Measurements from ENCODE around the gene ITGA8. TPM values are rescaled to one million over a fixed set of nuclear protein-coding genes. Genes with fewer than 3 reads are reported as not detected.

ITGA8 gene
- total and polyA plus RNA-seq, 10 donors: 1.7 to 60.3 (median 32.9) TPM

- Histone ChIP-seq H3K4me1 (peaks cover 0 to 9% (median 0%) of the 10 kb centered on the region in 6 donors), H3K4me3 (no peak overlapping the region), H3K27ac (peak overlapping the region in 5 of 8 donors; percentile 1 to 55 (median 28)), H3K9me3 (no peaks in the 10 kb centered on the region), H3K27me3 (replicated peaks in 1 of 7) (peaks cover 0 to 6% (median 0%) of the 10 kb centered on the region in 7 donors), H3K36me3 (no peaks in the 10 kb centered on the region)
- intact Hi-C loops (cut with DNase I; ENCODE audit: low total_unique reads): no loop called here
- 75 to 84% (median 81%) methylated on average over 14 of the region's 14 CpGs for WGBS, 5 donors
- TF ChIP-seq POLR2A (IDR thresholded peaks at IDR 0.05) (no peak), POLR2AphosphoS5 (IDR thresholded peaks at IDR 0.05) (peak in 1 of 3 donors; percentile 10)
- DNase-seq: no peak
These were observed 236.3 kb downstream of the ITGA8 start for GRCh38 chr10:15483215-15484075.

GRCh38 chr10:15482156-15482555, 237.6 kb downstream of the ITGA8 start:
- Histone ChIP-seq H3K36me3 (no peaks in the 10 kb centered on the region), H3K27ac (peak overlapping the region in 2 of 8 donors; percentile 28 to 38), H3K4me3 (no peak overlapping the region), H3K9me3 (no peaks in the 10 kb centered on the region), H3K4me1 (peaks cover 0 to 9% (median 0%) of the 10 kb centered on the region in 6 donors), H3K27me3 (replicated peaks in 1 of 7) (peaks cover 0 to 6% (median 0%) of the 10 kb centered on the region in 7 donors)
- WGBS, 5 donors: 39 to 64% (median 47%) methylated on average over 2 of the region's 2 CpGs
- no peak for TF ChIP-seq CTCF (IDR thresholded peaks at IDR 0.05 in 8 of 11, conservative IDR thresholded peaks at IDR 0.05 in 3 of 11)
- TF ChIP-seq POLR2AphosphoS5 (IDR thresholded peaks at IDR 0.05): no peak
- no peak for TF ChIP-seq POLR2A (IDR thresholded peaks at IDR 0.05)
- DNase-seq: no peak
- intact Hi-C loops (cut with DNase I; ENCODE audit: low total_unique reads): no loop called here

GRCh38 chr10:15478950-15479349, 240.8 kb downstream of the ITGA8 start:
- Histone ChIP-seq H3K27me3 (replicated peaks in 1 of 7) (peaks cover 0 to 8% (median 0%) of the 10 kb centered on the region in 7 donors), H3K27ac (no peak overlapping the region)

GRCh38 chr10:15478429-15478828, 241.3 kb downstream of the ITGA8 start:
- H3K4me1 ChIP-seq: no peaks in the 10 kb centered on the region
- no peak for DNase-seq
- no peaks in the 10 kb centered on the region for H3K9me3 ChIP-seq
- 44 to 60% (median 55%) methylated on average over 6 of the region's 6 CpGs for WGBS, 5 donors
- H3K36me3 ChIP-seq: no peaks in the 10 kb centered on the region
- H3K27ac ChIP-seq: no peak overlapping the region
- no peak overlapping the region for H3K4me3 ChIP-seq
- TF ChIP-seq POLR2A (IDR thresholded peaks at IDR 0.05): no peak
- TF ChIP-seq CTCF (IDR thresholded peaks at IDR 0.05 in 8 of 11, conservative IDR thresholded peaks at IDR 0.05 in 3 of 11): no peak
- no peak for TF ChIP-seq POLR2AphosphoS5 (IDR thresholded peaks at IDR 0.05)
- H3K27me3 ChIP-seq (replicated peaks in 1 of 7): peaks cover 0 to 13% (median 0%) of the 10 kb centered on the region in 7 donors
- intact Hi-C loops (cut with DNase I; ENCODE audit: low total_unique reads): no loop called here

More at GRCh38 chr10:15478950-15479349, 240.8 kb downstream of the ITGA8 start:
- Histone ChIP-seq H3K36me3 (no peaks in the 10 kb centered on the region), H3K9me3 (no peaks in the 10 kb centered on the region), H3K4me1 (no peaks in the 10 kb centered on the region), H3K4me3 (no peak overlapping the region)
- TF ChIP-seq POLR2A (IDR thresholded peaks at IDR 0.05) (no peak), CTCF (IDR thresholded peaks at IDR 0.05 in 8 of 11, conservative IDR thresholded peaks at IDR 0.05 in 3 of 11) (no peak), POLR2AphosphoS5 (IDR thresholded peaks at IDR 0.05) (no peak)
- WGBS, 5 donors: 68 to 86% (median 84%) methylated on average over 2 of the region's 2 CpGs
- no peak for DNase-seq
- intact Hi-C loops (cut with DNase I; ENCODE audit: low total_unique reads): no loop called here

Measured in spleen (tissue), 11 donors.